HG03521 (cell line): Measurements from ENCODE around the gene PPP6R3.
"Not testable (repeated sequence)": the region's sequence is repeated elsewhere in the genome, so short reads cannot be mapped to it uniquely, and the experiment has no call there.

Experiments used
- ATAC-seq: cut with Tn5 transposase; IDR thresholded peaks from one replicate; pipeline ENCODE4 v1.9.1; 2021; ENCODE audit warnings: mild to moderate bottlenecking, moderate library complexity; ENCODE audit not compliant: unreplicated experiment

Gene PPP6R3

DNA sequence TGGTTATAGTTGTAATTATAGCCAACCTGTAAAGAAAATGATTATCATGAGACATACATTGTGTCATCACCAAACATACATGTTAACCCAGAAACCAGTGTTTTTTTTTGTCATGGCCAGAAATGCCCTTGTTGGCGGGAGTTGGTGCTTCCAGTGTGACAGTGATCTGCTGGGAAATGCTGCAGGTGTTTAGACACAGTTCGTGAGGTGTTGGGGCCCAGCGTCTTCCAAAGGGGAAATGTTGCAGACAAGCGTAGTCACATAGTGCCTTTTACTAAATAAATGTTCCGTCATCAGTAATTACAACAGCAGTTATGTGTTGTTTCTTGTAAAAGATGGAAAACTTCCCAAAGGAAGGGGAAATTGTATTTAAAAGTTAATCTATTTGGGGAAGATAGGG lies 131.2 kb downstream of the PPP6R3 start:
- ATAC-seq: no peak

GRCh38 chr11:68593441-68593840 lies 132.9 kb downstream of the PPP6R3 start:
- no peak for ATAC-seq

DNA sequence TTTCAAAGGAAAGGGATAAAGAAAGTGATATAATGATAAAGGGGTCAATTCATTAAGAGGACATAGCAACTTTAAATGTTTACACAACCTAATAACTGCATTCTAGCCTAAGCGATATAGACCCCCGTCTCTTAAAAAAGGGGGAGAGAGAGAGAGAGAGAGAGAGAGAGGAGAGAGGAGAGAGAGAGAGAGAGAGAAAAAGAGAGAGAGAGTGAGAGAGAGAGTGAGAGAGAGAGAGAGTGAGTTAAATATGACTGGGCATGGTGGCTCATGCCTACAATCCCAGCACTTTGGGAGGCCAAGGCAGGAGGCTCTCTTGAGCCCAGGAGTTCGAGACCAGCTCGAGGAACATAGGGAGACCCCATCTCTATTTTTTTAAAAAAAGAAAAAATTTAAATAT lies 133.6 kb downstream of the PPP6R3 start:
- no peak for ATAC-seq

GRCh38 chr11:68596231-68596630 lies 135.7 kb downstream of the PPP6R3 start:
- ATAC-seq: no peak

DNA sequence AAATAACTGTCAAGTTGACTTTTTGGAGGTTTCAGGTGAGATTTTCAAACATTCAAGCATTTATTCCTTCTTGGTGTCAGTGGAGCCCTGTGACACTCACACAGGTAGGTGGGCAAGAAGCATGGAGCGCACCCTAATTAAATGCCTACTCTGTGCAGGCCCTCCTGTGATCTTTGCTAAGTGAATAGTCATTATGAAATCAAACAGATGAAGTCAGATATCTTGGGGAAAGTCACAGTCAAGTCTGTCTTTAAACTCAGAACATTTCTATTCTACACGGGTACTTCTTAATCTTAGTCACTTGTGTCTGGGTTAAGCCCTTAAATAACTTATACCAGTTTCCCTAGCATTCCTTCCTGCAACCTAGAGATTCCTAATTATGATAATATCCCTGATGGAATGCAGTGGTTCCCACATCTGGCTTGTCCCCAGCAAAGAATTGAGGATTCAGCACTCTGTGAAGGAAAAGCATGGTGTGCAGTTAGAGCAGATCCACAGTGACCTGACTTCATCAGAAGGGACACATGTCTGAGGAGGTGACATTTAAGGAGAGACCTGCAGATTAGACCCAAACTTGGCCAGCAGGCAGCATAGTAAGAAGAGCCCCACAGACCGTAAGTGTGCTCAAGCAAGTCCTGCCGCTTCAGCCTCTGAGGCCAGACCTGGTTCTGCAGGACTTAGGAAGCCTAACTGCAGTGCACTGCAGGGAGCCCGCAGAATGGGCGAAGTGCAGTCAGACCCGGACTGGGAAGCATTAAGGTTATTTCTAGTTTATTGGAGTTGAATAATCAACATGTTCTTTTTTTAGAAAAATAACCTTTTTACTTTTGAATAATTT lies 138.5 kb downstream of the PPP6R3 start:
- ATAC-seq: no peak

DNA sequence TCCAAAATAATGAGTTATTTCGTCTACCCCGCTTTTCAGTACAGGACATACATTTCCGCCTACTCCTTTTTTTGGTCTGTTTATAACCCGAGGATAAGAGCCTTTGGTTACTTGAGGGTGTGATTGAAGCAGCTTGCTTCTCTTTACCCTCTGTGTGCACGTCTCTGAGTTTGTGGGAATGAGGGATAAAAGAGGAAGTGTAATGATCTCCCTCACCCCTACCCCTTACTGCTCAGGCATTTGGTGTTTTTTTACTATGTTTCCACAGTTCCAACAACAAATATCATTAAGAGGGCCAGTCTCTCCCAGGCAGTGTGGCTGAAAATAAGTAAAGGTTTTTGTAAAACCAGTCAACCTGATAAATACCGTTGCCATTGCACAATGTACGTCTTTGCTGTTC lies 140.6 kb downstream of the PPP6R3 start:
- no peak for ATAC-seq

DNA sequence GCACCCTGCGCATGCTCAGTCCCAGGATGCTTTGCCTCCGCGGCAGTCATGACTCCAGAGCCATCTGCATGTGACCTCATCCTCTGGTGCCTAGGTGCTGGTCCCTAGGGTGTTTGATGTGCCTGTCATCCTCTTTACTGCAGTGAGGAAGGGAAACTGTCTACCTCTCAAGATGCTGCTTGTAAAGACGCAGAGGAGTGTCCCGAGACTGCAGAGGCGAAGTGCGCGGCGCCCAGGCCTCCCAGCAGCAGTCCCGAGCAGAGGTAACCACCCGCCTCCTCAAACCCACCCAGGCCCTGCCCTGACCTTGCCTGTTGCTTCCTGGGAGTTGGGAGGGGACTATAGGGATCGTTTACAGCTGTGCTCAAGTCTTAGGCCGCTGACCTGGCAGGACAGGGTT lies 149.2 kb downstream of the PPP6R3 start:
- ATAC-seq: no peak

- no peak for ATAC-seq
Observed at GRCh38 chr11:68610452-68611116, 150.0 kb downstream of the PPP6R3 start.

DNA sequence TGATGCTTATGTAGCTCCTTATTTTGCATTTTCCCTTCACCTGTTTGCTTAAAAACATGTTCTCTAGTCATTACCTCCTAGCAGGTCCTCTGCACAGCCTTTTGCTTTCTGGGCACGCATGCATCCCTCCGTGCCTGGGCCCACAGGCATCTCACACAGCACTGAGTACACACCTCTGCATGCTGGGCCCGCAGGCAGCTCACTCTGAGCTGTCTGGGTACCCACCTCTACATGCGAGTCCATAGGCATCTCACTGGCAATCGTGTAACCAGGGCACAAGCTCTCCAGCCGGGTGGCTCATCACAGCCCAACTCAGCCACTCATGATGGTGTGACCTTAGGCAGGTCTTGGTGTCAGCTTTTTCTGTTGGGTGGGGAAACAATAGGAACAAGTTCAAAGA lies 155.1 kb downstream of the PPP6R3 start:
- no peak for ATAC-seq

- no peak for ATAC-seq
Observed at GRCh38 chr11:68617925-68618809, 157.6 kb downstream of the PPP6R3 start.

DNA sequence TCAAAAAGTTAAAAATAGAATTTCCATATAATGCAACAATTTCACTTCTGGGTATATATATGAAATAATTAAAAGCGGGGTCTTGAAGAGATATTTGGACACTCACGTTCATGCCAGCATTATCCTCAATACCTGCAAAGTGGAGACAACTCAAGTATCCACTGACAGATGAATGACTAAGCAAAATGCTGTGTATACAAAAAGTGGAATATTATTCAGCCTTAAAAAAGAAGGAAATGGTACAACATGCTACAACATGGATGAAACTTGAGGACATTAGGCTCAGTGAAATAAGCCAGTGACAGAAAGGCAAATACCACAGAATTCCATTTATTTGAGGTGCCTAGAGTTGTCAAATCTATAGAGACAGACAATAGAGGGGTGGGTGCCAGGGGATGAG lies 161.3 kb downstream of the PPP6R3 start:
- ATAC-seq: no peak

DNA sequence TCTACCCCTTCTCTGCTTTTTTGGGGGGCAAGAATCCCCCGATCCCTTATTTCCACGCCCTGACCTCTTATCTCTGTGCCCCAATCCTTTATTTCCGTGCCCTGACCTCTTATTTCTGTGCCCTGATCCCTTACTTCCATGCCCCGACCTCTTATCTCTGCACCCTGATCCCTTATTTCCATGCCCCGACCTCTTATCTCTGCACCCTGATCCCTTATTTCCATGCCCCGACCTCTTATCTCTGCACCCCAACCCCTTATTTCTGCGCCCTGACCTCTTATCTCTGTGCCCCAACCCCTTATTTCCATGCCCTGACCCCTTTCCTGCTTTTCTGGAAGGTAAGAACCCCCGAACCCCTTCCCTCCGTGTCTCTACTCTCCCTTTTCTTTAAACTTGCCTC lies 163.2 kb downstream of the PPP6R3 start:
- not testable (repeated sequence) for ATAC-seq

DNA sequence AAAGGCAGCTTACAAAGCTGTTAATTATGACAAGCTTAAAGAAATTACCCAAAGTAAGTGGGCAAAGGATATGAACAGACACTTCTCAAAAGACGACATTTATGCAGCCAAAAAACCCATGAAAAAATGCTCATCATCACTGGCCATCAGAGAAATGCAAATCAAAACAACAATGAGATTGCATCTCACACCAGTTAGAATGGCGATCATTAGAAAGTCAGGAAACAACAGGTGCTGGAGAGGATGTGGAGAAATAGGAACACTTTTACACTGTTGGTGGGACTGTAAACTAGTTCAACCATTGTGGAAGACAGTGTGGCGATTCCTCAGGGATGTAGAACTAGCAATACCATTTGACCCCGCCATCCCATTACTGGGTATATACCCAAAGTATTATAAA lies 164.5 kb downstream of the PPP6R3 start:
- ATAC-seq: not testable (repeated sequence)

DNA sequence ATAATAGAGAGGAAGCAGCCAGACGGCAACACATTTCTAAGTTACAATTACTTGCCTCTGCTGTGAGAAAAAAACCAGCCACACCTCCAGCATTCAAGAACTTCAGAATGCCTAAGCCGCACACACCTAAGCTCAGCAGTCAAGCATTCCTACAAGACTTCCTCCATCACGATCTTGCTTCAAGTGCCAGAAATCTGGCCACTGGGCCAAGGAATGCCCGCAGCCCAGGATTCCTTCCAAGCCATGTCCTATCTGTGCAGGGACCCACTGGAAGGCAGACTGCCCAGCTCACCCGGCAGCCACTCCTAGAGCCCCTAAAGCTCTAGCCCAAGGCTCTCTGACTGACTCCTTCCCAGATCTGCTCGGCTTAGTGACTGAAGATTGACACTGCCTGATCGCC lies 165.7 kb downstream of the PPP6R3 start:
- ATAC-seq: not testable (repeated sequence)

- ATAC-seq: not testable (repeated sequence)
Observed at GRCh38 chr11:68628837-68629236, 168.3 kb downstream of the PPP6R3 start.

- ATAC-seq: not testable (repeated sequence)
Observed at GRCh38 chr11:68632375-68632774, 171.8 kb downstream of the PPP6R3 start.

GRCh38 chr11:68632802-68633201 lies 172.2 kb downstream of the PPP6R3 start:
- ATAC-seq: no peak

DNA sequence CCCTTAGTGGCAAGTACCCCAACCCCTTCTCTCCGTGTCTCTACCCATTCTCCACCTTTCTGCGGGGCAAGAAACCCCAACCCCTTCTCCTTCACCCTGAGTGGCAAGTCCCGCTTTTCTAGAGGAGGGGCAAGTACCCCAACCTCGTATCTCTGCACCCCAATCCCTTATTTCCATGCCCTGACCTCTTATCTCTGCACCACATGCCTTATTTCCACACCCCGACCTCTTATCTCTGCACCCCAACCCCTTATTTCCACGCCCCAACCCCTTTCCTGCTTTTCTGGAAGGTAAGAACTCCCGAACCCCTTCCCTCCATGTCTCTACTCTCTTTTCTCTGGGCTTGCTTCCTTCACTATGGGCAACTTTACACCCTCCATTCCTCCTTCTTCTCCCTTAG lies 174.1 kb downstream of the PPP6R3 start:
- not testable (repeated sequence) for ATAC-seq

GRCh38 chr11:68635172-68635571 lies 174.6 kb downstream of the PPP6R3 start:
- not testable (repeated sequence) for ATAC-seq

DNA sequence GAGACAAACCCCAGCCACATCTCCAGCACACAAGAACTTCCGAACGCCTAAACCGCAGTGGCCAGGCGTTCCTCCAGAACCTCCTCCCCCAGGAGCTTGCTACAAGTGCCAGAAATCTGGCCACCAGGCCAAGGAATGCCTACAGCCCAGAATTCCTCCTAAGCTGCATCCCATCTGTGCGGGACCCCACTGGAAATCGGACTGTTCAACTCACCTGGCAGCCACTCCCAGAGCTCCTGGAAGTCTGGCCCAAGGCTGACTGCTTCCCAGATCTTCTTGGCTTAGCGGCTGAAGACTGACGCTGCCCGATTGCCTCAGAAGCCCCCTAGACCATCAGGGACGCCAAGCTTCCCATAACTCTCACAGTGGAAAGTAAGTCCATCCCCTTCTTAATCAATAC lies 175.3 kb downstream of the PPP6R3 start:
- not testable (repeated sequence) for ATAC-seq

- ATAC-seq: not testable (repeated sequence)
Observed at GRCh38 chr11:68639322-68639721, 178.8 kb downstream of the PPP6R3 start.
